ACC112 (cell line): Measurements from ENCODE around the gene VWDE.
"Not testable (repeated sequence)": the region's sequence is repeated elsewhere in the genome, so short reads cannot be mapped to it uniquely, and the experiment has no call there.

ENCODE experiments used
- H2AFZ ChIP-seq: fragments of 200-600 bp; sonication (generic); one replicate; pipeline ENCODE4 v1.6.0; 2017; ENCODE audit warnings: antibody characterized with exemption, low read length; ENCODE audit not compliant: unreplicated experiment
- H3K27ac ChIP-seq: fragments of 200-600 bp; sonication (generic); 2 replicates; pipeline ENCODE4 v1.5.1; 2014; ENCODE audit warnings: low read depth, mild to moderate bottlenecking, antibody characterized with exemption, low read length, moderate library complexity
- H3K27me3 ChIP-seq: fragments of 200-600 bp; sonication (generic); 2 replicates; pipeline ENCODE4 v1.6.1; 2014; ENCODE audit warnings: mild to moderate bottlenecking, antibody characterized with exemption, low read length, moderate library complexity, mixed read lengths; ENCODE audit not compliant: insufficient read depth
- H3K36me3 ChIP-seq: fragments of 200-600 bp; sonication (generic); 2 replicates; pipeline ENCODE4 v1.6.1; 2016; ENCODE audit warnings: mild to moderate bottlenecking, antibody characterized with exemption, low read length, moderate library complexity, mixed read lengths; ENCODE audit not compliant: insufficient read depth
- H3K4me1 ChIP-seq: fragments of 200-600 bp; sonication (generic); one replicate; pipeline ENCODE4 v1.6.1; 2016; ENCODE audit warnings: low read length, mixed read lengths; ENCODE audit not compliant: insufficient read depth, unreplicated experiment, control insufficient read depth
- H3K4me3 ChIP-seq: fragments of 200-600 bp; sonication (generic); 2 replicates; pipeline ENCODE4 v1.5.1; 2014; ENCODE audit warnings: mild to moderate bottlenecking, low read depth, low read length
- H3K79me2 ChIP-seq: fragments of 200-600 bp; sonication (generic); one replicate; pipeline ENCODE4 v1.6.0; 2016; ENCODE audit warnings: low read length; ENCODE audit not compliant: control insufficient read depth, unreplicated experiment, insufficient read depth

The VWDE gene

DNA sequence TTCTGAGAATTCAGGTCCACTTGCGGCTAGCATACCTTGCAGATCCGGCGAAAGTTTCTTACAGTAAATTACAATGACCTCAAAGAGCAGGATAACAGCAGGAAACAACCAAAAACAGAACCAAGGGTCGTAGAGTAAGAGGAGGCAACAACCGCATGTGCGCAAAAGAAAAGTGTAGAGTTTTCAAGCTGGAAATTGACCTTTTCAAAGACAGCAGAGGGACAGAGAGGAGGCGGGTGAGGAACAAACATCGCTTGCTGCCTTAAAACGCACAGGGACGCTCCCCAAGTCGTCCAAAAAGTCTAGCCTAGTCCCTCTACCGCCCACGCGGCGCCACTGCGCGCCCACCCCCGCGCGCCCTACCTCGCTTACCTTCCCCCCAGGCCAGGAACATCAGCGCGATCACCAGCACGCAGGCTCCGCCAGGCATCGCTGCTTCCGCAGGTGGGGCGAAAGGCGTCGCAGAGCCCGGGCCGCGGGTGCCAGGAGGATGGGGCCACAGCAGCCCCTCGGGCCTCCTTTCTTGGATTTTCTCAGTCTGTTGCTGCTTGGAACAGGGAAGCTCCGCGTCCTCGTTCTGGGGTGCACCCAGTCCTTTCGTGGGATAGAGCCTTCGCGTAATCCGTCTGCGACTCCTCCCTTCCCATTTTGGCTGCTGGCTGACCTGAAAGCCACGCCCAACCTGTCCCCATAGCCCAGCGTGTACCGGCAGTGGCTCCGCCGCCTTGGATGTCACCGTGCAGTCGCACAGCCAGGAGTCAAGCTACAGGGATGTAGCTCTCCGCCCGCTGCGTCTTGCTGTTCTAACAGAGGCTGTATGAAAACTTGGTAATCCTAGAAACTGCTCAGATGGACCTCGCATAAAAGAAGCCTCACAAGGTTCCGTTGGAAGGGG is at the start of gene VWDE:
Gene VWDE, minus strand, starts transcription at position 579 of the 895 bp plus-strand sequence. Its CDS starts 149 bp downstream, at position 430.
- H3K27ac ChIP-seq = no peak within 1 kb of the TSS
- peak within 1 kb of the TSS; percentile 82 for H2AFZ ChIP-seq
- H3K4me1 ChIP-seq = no peaks in the 10 kb centered on the region
- H3K79me2 ChIP-seq = no peaks in the 10 kb centered on the region
- H3K4me3 ChIP-seq = peak within 1 kb of the TSS; percentile 84
- no peaks in the 10 kb centered on the region for H3K36me3 ChIP-seq
- H3K27me3 ChIP-seq = peaks cover 24% of the 10 kb centered on the region

DNA sequence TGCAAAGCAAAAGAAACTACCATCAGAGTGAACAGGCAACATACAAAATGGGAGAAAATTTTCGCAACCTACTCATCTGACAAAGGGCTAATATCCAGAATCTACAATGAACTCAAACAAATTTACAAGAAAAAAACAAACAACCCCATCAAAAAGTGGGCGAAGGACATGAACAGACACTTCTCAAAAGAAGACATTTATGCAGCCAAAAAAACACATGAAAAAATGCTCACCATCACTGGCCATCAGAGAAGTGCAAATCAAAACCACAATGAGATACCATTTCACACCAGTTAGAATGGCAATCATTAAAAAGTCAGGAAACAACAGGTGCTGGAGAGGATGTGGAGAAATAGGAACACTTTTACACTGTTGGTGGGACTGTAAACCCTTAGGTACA is 49.5 kb upstream of the VWDE start:
- H3K4me3 ChIP-seq, H3K79me2 ChIP-seq, H3K36me3 ChIP-seq, H3K4me1 ChIP-seq, H2AFZ ChIP-seq, H3K27ac ChIP-seq: not testable (repeated sequence)
- peaks cover 21% of the 10 kb centered on the region for H3K27me3 ChIP-seq

DNA sequence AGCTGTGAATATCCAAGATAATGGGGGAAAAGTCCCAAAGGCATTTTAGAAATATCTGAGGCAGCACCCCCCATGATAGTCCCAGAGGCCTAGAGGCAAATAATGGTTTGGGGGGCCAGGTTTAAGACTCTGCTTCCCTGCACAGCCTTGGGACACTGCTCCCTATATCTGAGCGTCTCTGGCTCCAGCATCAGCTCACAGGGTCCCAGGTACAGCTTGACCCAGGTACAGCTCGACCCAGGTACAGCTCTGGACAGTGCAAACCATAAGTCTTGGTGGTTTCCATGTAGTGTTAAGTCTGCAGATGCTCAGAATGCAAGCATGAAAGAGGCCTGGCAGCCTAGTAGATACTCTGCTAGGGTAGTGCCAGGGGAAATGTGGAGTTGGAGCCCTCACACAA is 47.0 kb upstream of the VWDE start:
- no peaks in the 10 kb centered on the region for H3K79me2 ChIP-seq
- no peak overlapping the region for H2AFZ ChIP-seq
- no peak overlapping the region for H3K4me3 ChIP-seq
- H3K27ac ChIP-seq = no peak overlapping the region
- H3K4me1 ChIP-seq = no peaks in the 10 kb centered on the region
- peaks cover 34% of the 10 kb centered on the region for H3K27me3 ChIP-seq
- no peaks in the 10 kb centered on the region for H3K36me3 ChIP-seq

DNA sequence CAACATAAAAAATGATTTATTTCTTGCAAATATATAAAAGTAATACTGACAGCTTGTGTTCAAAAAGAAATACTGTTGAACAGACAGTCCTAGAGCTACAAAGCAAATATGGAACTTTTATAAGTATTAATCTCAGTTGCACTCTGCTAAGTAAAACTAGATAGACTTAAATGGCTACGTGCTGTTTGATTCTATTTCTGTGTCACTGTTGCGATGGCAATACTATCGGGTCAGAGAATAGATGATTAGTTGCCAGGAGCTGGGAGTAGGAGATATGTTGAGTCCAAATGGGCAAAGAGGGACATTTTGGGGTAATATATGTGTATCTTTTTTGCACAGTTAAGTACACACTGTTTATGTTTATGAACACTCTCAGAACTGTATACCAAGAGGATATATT is 41.1 kb upstream of the VWDE start:
- H2AFZ ChIP-seq = no peak overlapping the region
- H3K4me1 ChIP-seq = no peaks in the 10 kb centered on the region
- no peaks in the 10 kb centered on the region for H3K36me3 ChIP-seq
- no peak overlapping the region for H3K4me3 ChIP-seq
- peaks cover 31% of the 10 kb centered on the region for H3K27me3 ChIP-seq
- H3K27ac ChIP-seq = no peak overlapping the region
- H3K79me2 ChIP-seq = no peaks in the 10 kb centered on the region

DNA sequence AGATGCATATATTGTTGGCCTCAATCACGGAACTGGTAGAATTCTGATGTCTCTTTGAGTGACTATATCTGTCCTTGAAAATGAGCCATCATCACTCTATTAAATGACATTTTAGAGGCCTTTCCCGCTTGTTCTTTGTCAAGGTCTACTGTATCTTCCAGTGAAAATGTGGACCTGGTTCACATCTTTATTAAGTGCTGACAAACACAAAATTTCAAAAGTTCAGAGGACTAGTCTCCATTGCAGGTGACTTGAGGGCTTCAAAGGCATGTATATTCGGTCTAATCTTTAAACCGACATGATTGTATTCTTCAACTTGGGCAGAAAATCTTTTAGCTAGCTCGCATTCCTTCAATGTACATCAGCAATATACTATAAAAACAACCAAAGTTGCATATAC is 36.6 kb upstream of the VWDE start:
- Histone ChIP-seq H3K79me2 (no peaks in the 10 kb centered on the region), H3K36me3 (no peaks in the 10 kb centered on the region), H2AFZ (no peak overlapping the region), H3K27ac (no peak overlapping the region), H3K27me3 (peaks cover 3% of the 10 kb centered on the region; the same call in 1 of the 2 replicates), H3K4me1 (peaks cover 7% of the 10 kb centered on the region), H3K4me3 (no peak overlapping the region)

DNA sequence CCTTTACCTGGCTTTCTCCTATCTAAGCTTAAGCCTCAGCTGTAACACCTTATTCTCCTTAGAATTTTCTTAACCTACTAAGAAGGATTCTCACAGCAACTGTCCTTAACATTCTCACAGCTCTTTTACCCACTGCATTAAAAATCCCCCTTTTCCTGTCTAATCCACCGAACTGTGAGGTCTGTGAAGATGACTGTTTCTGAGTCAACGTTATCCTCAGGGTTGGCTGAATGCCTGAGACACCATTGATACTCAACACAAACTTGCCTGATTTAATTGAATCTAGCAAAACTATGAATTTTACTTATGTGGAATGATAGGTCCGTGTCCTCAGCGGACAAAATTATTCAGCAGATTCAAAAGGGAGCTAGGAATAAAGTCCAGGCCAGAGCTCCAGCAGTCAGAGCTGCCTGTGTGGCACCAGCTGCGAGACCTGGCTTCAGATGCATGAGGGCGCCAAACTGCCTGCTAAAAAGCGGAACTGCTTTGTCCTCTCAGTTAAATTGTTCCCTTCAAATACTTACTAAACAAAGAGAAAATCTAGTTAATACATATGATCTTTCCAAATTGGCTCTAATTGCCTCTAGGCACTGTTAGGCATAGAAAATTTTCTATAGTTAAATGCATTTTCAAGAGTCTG is 33.4 kb upstream of the VWDE start:
- Histone ChIP-seq H3K27me3 (peaks cover 3% of the 10 kb centered on the region; the same call in 1 of the 2 replicates), H3K27ac (no peak overlapping the region), H3K79me2 (no peaks in the 10 kb centered on the region), H3K4me3 (no peak overlapping the region), H2AFZ (no peak overlapping the region), H3K36me3 (no peaks in the 10 kb centered on the region), H3K4me1 (peaks cover 7% of the 10 kb centered on the region)

DNA sequence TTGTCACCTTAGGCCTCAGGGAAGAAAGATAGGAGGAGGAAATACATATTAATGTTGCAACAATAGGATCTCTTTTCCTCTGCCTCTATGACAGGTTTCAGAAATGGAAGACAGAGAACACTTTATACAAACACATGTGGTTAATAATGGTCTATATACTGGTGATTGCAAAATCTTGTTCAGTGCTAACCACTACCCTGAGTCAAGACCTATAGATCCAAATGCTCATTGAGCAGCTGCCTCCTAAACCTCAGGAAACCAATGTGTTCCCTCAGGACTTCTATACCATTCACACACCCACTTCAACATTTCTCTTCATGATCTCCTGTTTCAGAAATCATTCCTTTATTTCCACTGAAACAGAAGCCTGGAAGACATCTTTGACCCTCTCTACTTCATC is 32.5 kb upstream of the VWDE start:
- Histone ChIP-seq H3K27me3 (peaks cover 3% of the 10 kb centered on the region; the same call in 1 of the 2 replicates), H2AFZ (no peak overlapping the region), H3K27ac (no peak overlapping the region), H3K4me1 (peaks cover 7% of the 10 kb centered on the region), H3K36me3 (no peaks in the 10 kb centered on the region), H3K79me2 (no peaks in the 10 kb centered on the region), H3K4me3 (no peak overlapping the region)

DNA sequence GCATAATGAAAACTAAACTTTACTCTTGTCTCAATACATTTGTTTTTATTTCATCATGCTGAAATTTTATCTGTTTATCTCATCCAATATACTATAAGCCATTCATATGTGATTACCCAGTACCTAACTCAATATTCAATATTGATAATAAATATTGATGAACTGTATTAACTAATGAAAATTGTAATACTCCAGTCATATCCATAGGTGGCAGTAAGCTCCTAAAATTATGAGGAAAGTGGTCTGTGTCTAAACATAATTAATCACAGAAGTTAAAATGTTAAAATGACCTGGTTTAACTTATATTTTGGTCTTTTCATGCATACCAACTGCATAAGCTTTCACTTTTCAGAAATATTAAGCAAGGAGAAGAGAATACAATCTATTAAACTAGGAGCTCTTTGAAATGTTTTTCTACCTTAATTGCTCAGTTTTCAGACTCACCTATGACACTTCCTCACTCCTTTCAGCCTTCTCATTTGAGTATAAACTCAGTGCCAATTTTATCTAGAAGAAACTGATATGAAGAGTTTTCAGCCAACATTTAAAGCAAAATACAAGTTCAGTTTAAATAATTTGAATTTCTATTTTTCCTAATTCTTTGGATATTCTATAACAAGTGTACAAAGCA is 30.5 kb upstream of the VWDE start:
- no peak overlapping the region for H3K27ac ChIP-seq
- no peaks in the 10 kb centered on the region for H3K36me3 ChIP-seq
- H3K4me1 ChIP-seq = peaks cover 7% of the 10 kb centered on the region
- no peak overlapping the region for H2AFZ ChIP-seq
- H3K79me2 ChIP-seq = no peaks in the 10 kb centered on the region
- no peaks in the 10 kb centered on the region for H3K27me3 ChIP-seq
- H3K4me3 ChIP-seq = no peak overlapping the region

DNA sequence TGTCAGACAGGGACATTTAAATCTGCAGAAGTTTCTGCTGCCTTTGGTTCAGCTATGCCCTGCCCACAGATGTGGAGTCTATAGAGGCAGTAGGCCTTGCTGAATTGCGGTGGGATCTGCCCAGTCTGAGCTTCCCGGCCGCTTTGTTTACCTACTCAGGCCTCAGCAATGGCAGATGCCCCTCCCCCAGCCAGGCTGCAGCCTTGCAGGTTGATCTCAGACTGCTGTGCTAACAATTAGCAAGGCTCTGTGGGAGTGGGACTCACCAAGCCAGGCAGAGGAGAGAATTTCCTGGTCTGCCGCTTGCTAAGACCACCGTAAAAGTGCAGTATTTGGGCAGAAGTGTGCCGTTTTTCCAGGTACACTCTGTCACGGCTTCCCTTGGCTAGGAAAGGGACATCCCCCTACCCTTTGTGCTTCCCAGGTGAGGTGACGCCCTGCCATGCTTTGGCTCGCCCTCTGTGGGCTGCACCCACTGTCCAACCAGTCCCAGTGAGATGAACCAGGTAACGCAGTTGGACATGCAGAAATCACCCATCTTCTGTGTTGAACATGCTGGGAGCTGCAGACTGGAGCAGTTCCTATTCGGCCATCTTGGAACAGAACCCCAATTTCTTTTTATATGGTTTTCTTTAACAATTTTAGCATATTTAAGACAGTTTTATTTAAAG is 28.4 kb upstream of the VWDE start:
- no peaks in the 10 kb centered on the region for H3K79me2 ChIP-seq
- no peaks in the 10 kb centered on the region for H3K27me3 ChIP-seq
- no peak overlapping the region for H2AFZ ChIP-seq
- H3K4me1 ChIP-seq = peaks cover 6% of the 10 kb centered on the region
- no peak overlapping the region for H3K4me3 ChIP-seq
- no peak overlapping the region for H3K27ac ChIP-seq
- H3K36me3 ChIP-seq = no peaks in the 10 kb centered on the region

DNA sequence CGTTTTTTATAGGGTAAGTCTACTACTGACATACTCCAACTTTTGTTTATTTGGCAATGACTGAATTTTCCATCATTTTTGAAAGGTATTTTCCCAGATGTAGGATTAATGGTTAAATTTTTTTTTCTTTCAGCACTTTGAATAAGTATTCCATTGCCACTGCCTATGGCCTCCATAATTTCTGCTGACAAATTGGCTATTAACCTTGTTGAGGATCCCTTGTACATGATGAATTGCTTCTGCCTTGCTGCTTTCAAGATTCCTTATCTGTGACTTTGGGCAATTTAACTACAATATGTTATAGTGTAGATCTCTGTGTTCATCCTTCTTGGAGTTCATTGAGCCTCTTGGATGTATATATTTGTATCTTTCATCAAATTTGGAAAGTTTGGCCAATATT is 21.6 kb upstream of the VWDE start:
- Histone ChIP-seq H3K27ac (no peak overlapping the region), H3K4me3 (no peak overlapping the region), H3K4me1 (peaks cover 25% of the 10 kb centered on the region), H2AFZ (no peak overlapping the region), H3K36me3 (no peaks in the 10 kb centered on the region), H3K79me2 (no peaks in the 10 kb centered on the region), H3K27me3 (no peaks in the 10 kb centered on the region)
